GM12872 (cell line): ENCODE results near the gene DUSP15.

Experiments
- TF ChIP-seq, protein P1 (sequence below): IDR thresholded peaks from 3 replicates; pipeline ENCODE4 v1.5.1; 2011; ENCODE audit warnings: low read depth, mild to moderate bottlenecking, low read length, moderate library complexity; ENCODE audit not compliant: insufficient read depth

Gene DUSP15

DNA sequence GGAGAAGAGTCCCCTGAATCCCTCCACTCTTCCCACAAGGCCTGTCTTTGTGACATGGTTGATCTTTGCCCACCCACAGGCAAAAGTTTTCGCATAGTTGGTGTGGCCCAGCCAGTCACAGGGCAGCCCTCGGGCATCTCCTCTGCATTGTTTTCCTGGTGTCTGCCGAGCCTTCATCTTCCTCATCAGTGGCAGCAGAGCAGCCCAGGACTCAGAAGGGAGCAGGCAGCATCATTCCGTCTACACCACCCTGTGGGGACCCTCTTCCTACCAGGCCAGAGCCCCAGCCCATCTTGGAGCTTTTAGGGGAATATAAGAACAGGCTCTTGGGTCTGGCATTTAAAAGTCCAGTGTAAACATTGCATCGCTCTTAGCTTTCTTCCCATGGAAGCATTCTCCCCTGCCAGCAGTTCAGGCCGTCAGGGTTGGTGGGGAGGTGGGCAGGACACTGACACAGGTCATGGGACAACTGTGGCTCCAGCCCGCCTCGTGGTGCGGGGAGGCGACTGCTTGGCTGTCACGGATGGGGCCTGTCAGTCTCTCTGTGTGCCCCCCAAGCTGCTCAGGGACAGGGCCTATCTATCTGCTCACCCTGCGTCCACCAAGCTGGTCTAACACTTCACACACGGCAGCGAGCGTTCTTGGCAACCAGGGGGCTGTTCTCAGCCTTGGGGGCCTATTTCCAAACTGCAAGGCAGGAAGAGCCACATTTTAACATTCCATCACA lies 43.3 kb upstream of the DUSP15 start:
- TF ChIP-seq, protein P1, sequence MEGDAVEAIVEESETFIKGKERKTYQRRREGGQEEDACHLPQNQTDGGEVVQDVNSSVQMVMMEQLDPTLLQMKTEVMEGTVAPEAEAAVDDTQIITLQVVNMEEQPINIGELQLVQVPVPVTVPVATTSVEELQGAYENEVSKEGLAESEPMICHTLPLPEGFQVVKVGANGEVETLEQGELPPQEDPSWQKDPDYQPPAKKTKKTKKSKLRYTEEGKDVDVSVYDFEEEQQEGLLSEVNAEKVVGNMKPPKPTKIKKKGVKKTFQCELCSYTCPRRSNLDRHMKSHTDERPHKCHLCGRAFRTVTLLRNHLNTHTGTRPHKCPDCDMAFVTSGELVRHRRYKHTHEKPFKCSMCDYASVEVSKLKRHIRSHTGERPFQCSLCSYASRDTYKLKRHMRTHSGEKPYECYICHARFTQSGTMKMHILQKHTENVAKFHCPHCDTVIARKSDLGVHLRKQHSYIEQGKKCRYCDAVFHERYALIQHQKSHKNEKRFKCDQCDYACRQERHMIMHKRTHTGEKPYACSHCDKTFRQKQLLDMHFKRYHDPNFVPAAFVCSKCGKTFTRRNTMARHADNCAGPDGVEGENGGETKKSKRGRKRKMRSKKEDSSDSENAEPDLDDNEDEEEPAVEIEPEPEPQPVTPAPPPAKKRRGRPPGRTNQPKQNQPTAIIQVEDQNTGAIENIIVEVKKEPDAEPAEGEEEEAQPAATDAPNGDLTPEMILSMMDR = no peak

DNA sequence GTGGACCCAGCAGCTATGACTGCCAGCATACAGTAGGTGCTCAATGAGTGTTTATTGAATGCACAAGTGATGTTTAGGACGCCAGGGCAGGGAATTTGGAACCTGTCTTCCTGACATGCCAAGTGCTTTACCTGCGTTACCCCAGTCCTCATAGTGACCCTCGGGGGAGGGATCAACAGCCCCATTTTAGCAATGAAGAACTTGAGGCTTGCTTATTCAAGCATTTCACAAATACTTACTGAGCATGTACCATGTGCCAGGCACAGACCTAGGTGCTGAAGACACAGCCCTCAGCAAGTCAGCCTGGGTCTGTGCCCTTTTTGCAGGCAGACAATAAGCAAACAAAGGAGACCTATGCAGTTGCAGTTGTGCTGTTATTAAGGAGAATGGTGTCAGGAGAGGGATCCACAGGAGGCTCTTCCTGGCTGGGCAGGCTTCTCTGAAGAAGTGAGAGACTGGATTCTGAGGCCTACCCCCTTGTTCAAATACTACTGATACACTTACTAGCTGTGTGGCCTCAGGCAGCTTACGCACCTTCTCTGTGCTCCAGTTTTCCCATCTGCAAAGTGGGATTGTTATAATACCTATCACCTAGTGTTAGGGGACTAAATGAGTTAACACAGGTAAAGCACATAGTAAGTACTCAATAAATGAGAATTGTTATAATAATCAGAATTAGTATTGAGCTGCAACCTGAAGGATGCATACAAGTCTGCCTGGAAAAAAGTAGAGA lies 39.9 kb upstream of the DUSP15 start:
- TF ChIP-seq, protein P1 = no peak

DNA sequence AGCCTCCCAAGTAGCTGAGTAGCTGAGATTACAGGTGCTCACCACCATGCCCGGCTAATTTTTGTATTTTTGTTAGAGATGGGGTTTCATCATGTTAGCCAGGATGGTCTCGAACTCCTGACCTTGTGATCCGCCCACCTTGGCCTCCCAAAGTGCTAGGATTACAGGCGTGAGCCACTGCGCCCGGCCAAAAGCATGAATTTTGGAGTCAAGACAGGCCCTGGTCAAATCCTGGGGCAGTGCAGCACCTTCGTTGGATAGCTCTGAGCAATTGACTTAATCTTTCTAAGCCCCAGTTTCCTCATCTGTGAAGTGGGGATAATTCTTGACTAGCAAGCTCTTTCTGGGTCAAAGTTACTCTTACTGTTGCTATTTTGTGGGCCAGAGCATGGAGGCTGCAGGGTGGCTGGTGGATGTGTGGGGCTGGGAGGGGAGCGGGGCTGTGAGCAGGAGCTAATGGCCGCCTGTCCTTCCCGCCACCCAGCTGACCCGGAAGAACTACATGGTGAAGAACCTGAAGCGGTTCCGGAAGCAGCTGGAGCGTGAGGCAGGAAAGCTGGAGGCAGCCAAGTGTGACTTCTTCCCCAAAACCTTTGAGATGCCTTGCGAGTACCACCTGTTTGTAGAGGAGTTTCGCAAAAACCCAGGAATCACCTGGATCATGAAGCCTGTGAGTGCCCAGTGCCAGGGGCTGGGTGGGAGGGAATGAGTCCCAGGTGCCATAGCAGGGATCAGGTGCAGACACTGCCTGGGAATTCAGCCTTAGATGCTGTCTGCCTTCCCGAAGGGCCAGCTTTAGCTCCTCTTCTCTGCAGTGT lies 39.1 kb upstream of the DUSP15 start:
- TF ChIP-seq, protein P1 = no peak

DNA sequence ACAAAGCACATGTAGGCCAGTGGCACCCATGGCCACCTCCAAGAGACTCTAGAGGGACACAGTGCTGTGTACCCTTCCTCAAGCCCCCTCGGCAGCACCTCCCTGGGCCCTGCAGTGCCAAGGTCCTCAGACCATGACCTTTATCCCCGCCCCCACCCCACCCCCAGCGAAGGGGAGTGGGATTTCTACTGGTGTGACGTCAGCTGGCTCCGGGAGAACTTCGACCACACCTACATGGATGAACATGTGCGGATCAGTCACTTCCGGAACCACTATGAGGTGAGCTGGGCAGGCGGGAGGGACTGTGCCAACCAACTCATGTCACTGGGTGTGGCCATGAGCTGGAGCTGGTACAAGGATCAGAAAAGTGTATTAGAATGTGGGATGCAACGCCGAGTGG lies 38.1 kb upstream of the DUSP15 start:
- TF ChIP-seq, protein P1 = no peak

DNA sequence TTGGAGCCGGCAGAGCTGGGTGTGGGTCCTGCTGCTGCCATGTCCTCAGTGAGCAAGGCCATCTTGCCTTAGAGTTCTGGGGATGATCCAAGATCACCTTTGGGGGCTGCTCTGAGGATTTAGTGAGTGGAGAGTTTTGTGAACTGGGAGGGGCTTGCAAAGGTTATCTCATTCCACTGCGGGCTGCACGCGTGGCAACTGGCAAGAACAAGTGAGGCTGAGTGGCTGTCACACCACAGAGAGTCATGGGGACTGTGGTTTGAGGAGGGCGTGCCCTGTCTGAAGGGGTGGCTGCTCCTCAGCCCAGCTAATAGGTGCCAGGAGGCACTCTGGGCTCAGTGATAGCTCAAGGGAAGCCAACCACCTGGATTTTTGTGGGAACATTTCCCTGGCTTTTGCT lies 37.7 kb upstream of the DUSP15 start:
- TF ChIP-seq, protein P1 = no peak

DNA sequence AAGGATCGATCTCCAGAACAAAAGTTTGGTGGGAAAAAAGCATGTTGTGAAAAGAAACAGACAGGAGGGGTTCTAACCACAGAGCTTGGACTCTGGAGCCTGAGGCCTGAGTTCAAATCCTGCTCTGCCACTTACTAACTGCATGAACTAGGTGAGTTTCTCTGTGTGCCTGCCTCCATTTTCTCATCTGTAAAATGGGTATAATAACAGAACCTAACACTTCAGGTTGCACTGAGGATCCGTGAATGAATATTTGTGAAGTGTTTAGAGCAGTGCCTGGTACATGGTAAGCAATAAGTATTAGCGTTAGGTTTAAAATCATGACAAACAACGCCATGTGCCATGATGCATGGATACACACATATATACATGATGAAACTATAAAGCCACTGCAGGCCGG lies 36.7 kb upstream of the DUSP15 start:
- TF ChIP-seq, protein P1 = no peak

DNA sequence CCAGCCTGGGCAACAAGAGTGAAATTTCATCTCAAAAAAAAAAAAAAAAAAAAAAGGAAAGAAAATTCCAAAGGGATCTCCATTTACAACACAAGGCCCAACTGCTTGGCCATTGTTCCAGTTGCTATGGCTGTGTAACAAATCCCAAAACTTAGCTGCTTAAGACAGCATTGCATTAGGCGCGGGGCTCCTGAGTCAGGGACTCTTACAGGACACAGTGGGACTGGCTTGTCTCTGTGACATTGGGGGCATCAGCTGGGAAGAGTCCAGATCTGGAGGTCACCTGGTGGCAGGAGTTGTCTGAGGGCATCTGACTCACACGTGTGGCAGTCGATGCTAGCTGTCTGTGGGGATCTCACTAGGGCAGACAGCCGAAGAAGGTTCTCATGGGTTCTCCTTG lies 35.7 kb upstream of the DUSP15 start:
- TF ChIP-seq, protein P1 = no peak
